Testis (tissue), 3 donors: Measurements from ENCODE around the gene RSPRY1. TPM values are rescaled to one million over a fixed set of nuclear protein-coding genes. Genes with fewer than 3 reads are reported as not detected.

Experiments used
- DNase-seq: peaks from one replicate; pipeline ENCODE4 v3.0.0-alpha.2; 2019
- H3K27ac ChIP-seq, 2 donors: fragments of 200-600 bp; sonication (generic); one replicate each; pipeline ENCODE4 v1.5.1; 2019
- H3K27me3 ChIP-seq: fragments of 200-600 bp; sonication (generic); one replicate; pipeline ENCODE4 v1.5.1; 2019
- H3K36me3 ChIP-seq: fragments of 200-600 bp; sonication (generic); one replicate; pipeline ENCODE4 v1.5.1; 2017; ENCODE audit warnings: low read depth; ENCODE audit errors: missing control alignments
- H3K4me1 ChIP-seq: fragments of 200-600 bp; sonication (generic); one replicate; pipeline ENCODE4 v1.5.1; 2019
- H3K4me3 ChIP-seq, 2 donors: fragments of 200-600 bp; sonication (generic); one replicate each; pipeline ENCODE4 v1.5.1; 2017 to 2019
- H3K9me3 ChIP-seq: fragments of 200-600 bp; sonication (generic); one replicate; pipeline ENCODE4 v1.5.1; 2017
- CTCF ChIP-seq, 3 experiments: fragments of 450-650 bp in 2 of 3; fragments of 200-600 bp in 1 of 3; sonication (generic) in 1 of 3; IDR thresholded peaks; one replicate each; pipeline ENCODE4 v1.5.1; 2016 to 2019; ENCODE audit warnings: antibody characterized with exemption in 3 of 3, mild to moderate bottlenecking in 2 of 3, moderate library complexity in 1 of 3
- POLR2A ChIP-seq: fragments of 450-650 bp; IDR thresholded peaks from one replicate; pipeline ENCODE4 v1.6.1; 2017; ENCODE audit warnings: antibody characterized with exemption, mild to moderate bottlenecking, moderate library complexity
- WGBS, 2 donors: methylation state at CpG; one replicate each; pipeline ENCODE4 v1.1.5; 2018; 5-methylcytosine and 5-hydroxymethylcytosine counted together
- intact Hi-C: fragments of 100-400 bp; cut with DNase I; formaldehyde crosslinking; loops from one replicate; pipeline ENCODE4 v1.15.1; 2023; ENCODE audit warnings: low total_unique reads
- polyA plus RNA-seq: library from polyadenylated mRNA; stranded (reverse); fragments of 350-450 nt; fragmentation: Illumina TruSeq; extraction: RNeasy Lipid Tissue Mini Kit (QIAGEN cat#74804); gene quantifications from one replicate; pipeline ENCODE4 v1.2.3, GENCODE V29; 2014; ENCODE audit warnings: low read depth, low replicate concordance; ENCODE audit not compliant: insufficient read depth
- total RNA-seq, 2 donors: library from RNA; depleted of rRNA; stranded (reverse); fragments of >200 nt; gene quantifications; one replicate each; pipeline ENCODE4 v1.2.3, GENCODE V29; 2016

The RSPRY1 gene
- total and polyA plus RNA-seq, 3 donors from 2014 or later = 53.0 to 81.2 (median 73.3) TPM

- no peak for DNase-seq
- intact Hi-C loops = no loop called here
- Histone ChIP-seq H3K27ac (no peak overlapping the region), H3K4me1 (no peaks in the 10 kb centered on the region), H3K9me3 (no peaks in the 10 kb centered on the region), H3K27me3 (no peaks in the 10 kb centered on the region), H3K36me3 (no peaks in the 10 kb centered on the region), H3K4me3 (no peak overlapping the region)
- 79 to 92% methylated on average over 5 of the region's 5 CpGs for WGBS, 2 donors
- TF ChIP-seq CTCF (IDR thresholded peaks at IDR 0.05) (no peak), POLR2A (no peak)
Measured at GRCh38 chr16:57172721-57173290, 13.3 kb upstream of the RSPRY1 start.

- no peaks in the 10 kb centered on the region for H3K27me3 ChIP-seq
Measured at GRCh38 chr16:57175896-57176295, 10.2 kb upstream of the RSPRY1 start.

GRCh38 chr16:57178196-57178595, 7.9 kb upstream of the RSPRY1 start:
- DNase-seq = no peak
- TF ChIP-seq POLR2A = no peak
- TF ChIP-seq CTCF (IDR thresholded peaks at IDR 0.05) = no peak
- no peaks in the 10 kb centered on the region for H3K4me1 ChIP-seq
- intact Hi-C loops = no loop called here
- H3K36me3 ChIP-seq = no peaks in the 10 kb centered on the region
- H3K9me3 ChIP-seq = no peaks in the 10 kb centered on the region
- H3K27me3 ChIP-seq = no peaks in the 10 kb centered on the region
- no peak overlapping the region for H3K27ac ChIP-seq
- no peak overlapping the region for H3K4me3 ChIP-seq
- WGBS, 2 donors = 78 to 80% methylated on average over 3 of the region's 3 CpGs

More at GRCh38 chr16:57175896-57176295, 10.2 kb upstream of the RSPRY1 start:
- TF ChIP-seq CTCF (IDR thresholded peaks at IDR 0.05) = no peak
- no peak for TF ChIP-seq POLR2A
- no peaks in the 10 kb centered on the region for H3K36me3 ChIP-seq
- no peaks in the 10 kb centered on the region for H3K4me1 ChIP-seq
- intact Hi-C loops = no loop called here
- no peak for DNase-seq
- H3K27ac ChIP-seq = no peak overlapping the region
- 54 to 66% methylated on average over 5 of the region's 5 CpGs for WGBS, 2 donors
- no peak overlapping the region for H3K4me3 ChIP-seq
- no peaks in the 10 kb centered on the region for H3K9me3 ChIP-seq

- TF ChIP-seq POLR2A (no peak), CTCF (IDR thresholded peaks at IDR 0.05) (no peak)
- Histone ChIP-seq H3K36me3 (no peaks in the 10 kb centered on the region), H3K27ac (no peak overlapping the region), H3K9me3 (no peaks in the 10 kb centered on the region), H3K27me3 (no peaks in the 10 kb centered on the region), H3K4me1 (no peaks in the 10 kb centered on the region), H3K4me3 (no peak overlapping the region)
- intact Hi-C loops = no loop called here
- 69 to 71% methylated on average over 4 of the region's 4 CpGs for WGBS, 2 donors
- no peak for DNase-seq
Measured at GRCh38 chr16:57178793-57179212, 7.3 kb upstream of the RSPRY1 start.

- H3K9me3 ChIP-seq = no peaks in the 10 kb centered on the region
- H3K36me3 ChIP-seq = no peaks in the 10 kb centered on the region
- TF ChIP-seq POLR2A = no peak
- TF ChIP-seq CTCF (IDR thresholded peaks at IDR 0.05) = no peak
- no peak for DNase-seq
- H3K27ac ChIP-seq = no peak overlapping the region
- no peak overlapping the region for H3K4me3 ChIP-seq
- peaks cover 1% of the 10 kb centered on the region for H3K4me1 ChIP-seq
- no peaks in the 10 kb centered on the region for H3K27me3 ChIP-seq
- intact Hi-C loops = no loop called here
- WGBS, 2 donors = 55 to 62% methylated on average over 3 of the region's 3 CpGs
Measured at GRCh38 chr16:57179215-57179828, 6.8 kb upstream of the RSPRY1 start.
